HL-60 (cell line): Measurements from ENCODE around the gene RELT.

Source experiments
- DNase-seq, 2 experiments: peaks; one replicate each; pipeline ENCODE4 v3.0.0-alpha.2; 2010 to 2020; ENCODE audit warnings: low read depth in 1 of 2, low spot score in 1 of 2
- H3K27ac ChIP-seq: fragments of 250-450 bp; sonication (Bioruptor Pico); replicated peaks from 2 replicates; pipeline ENCODE4 v1.5.1; 2020; ENCODE audit warnings: mild to moderate bottlenecking, moderate library complexity
- H3K27me3 ChIP-seq: fragments of 250-450 bp; sonication (Bioruptor Pico); 2 replicates; pipeline ENCODE4 v1.5.1; 2021; ENCODE audit warnings: mild to moderate bottlenecking, moderate library complexity; ENCODE audit not compliant: insufficient read depth, poor library complexity, severe bottlenecking
- H3K4me3 ChIP-seq: replicated peaks from 2 replicates; pipeline ENCODE4 v1.5.1; 2011; ENCODE audit warnings: mild to moderate bottlenecking, control low read depth, low read length; ENCODE audit not compliant: insufficient read depth
- GABPA ChIP-seq: IDR thresholded peaks from 2 replicates; pipeline ENCODE4 v1.6.1; 2012; ENCODE audit warnings: low read depth
- POLR2AphosphoS5 ChIP-seq: IDR thresholded peaks from 2 replicates; pipeline ENCODE4 v1.6.1; 2012; ENCODE audit warnings: low read depth
- SPI1 ChIP-seq: IDR thresholded peaks from 2 replicates; pipeline ENCODE4 v1.6.1; 2012; ENCODE audit warnings: low read depth, mild to moderate bottlenecking, borderline replicate concordance
- TF ChIP-seq, protein P1 (sequence below): IDR thresholded peaks from 2 replicates; pipeline ENCODE4 v1.6.1; 2012; ENCODE audit warnings: low read depth; ENCODE audit not compliant: insufficient replicate concordance
- TF ChIP-seq, protein P2 (sequence below): IDR thresholded peaks from one replicate; pipeline ENCODE4 v1.5.1; 2011; ENCODE audit warnings: low read length, control low read depth, inconsistent platforms; ENCODE audit not compliant: insufficient read depth

The RELT gene

DNA sequence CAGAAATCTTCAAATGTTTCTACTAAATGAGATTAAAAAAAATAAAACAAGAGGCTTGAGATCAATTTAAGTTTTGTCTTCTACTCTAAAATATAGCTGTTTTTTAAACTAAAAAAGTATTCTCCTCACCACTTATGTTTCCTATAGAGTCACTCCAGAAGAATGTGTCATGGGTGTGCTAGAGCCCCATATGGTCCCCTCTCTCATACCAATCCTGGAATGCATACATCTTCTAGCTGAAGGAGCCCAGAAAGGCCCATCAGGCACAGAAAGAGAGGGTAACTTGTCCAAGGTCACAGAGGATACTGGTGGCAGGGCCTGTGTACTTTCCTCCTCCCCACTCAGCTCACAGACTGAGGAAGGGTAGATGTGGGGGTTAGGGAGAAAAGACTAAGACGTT, 34.4 kb downstream of the RELT start:
- TF ChIP-seq POLR2AphosphoS5 (no peak), GABPA (no peak), SPI1 (no peak)
- TF ChIP-seq, protein P1, sequence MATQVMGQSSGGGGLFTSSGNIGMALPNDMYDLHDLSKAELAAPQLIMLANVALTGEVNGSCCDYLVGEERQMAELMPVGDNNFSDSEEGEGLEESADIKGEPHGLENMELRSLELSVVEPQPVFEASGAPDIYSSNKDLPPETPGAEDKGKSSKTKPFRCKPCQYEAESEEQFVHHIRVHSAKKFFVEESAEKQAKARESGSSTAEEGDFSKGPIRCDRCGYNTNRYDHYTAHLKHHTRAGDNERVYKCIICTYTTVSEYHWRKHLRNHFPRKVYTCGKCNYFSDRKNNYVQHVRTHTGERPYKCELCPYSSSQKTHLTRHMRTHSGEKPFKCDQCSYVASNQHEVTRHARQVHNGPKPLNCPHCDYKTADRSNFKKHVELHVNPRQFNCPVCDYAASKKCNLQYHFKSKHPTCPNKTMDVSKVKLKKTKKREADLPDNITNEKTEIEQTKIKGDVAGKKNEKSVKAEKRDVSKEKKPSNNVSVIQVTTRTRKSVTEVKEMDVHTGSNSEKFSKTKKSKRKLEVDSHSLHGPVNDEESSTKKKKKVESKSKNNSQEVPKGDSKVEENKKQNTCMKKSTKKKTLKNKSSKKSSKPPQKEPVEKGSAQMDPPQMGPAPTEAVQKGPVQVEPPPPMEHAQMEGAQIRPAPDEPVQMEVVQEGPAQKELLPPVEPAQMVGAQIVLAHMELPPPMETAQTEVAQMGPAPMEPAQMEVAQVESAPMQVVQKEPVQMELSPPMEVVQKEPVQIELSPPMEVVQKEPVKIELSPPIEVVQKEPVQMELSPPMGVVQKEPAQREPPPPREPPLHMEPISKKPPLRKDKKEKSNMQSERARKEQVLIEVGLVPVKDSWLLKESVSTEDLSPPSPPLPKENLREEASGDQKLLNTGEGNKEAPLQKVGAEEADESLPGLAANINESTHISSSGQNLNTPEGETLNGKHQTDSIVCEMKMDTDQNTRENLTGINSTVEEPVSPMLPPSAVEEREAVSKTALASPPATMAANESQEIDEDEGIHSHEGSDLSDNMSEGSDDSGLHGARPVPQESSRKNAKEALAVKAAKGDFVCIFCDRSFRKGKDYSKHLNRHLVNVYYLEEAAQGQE, result no peak
- TF ChIP-seq, protein P2, sequence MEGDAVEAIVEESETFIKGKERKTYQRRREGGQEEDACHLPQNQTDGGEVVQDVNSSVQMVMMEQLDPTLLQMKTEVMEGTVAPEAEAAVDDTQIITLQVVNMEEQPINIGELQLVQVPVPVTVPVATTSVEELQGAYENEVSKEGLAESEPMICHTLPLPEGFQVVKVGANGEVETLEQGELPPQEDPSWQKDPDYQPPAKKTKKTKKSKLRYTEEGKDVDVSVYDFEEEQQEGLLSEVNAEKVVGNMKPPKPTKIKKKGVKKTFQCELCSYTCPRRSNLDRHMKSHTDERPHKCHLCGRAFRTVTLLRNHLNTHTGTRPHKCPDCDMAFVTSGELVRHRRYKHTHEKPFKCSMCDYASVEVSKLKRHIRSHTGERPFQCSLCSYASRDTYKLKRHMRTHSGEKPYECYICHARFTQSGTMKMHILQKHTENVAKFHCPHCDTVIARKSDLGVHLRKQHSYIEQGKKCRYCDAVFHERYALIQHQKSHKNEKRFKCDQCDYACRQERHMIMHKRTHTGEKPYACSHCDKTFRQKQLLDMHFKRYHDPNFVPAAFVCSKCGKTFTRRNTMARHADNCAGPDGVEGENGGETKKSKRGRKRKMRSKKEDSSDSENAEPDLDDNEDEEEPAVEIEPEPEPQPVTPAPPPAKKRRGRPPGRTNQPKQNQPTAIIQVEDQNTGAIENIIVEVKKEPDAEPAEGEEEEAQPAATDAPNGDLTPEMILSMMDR, result no peak
- Histone ChIP-seq H3K27ac (no peak overlapping the region), H3K27me3 (no peaks in the 10 kb centered on the region), H3K4me3 (no peak overlapping the region)
- no peak for DNase-seq

DNA sequence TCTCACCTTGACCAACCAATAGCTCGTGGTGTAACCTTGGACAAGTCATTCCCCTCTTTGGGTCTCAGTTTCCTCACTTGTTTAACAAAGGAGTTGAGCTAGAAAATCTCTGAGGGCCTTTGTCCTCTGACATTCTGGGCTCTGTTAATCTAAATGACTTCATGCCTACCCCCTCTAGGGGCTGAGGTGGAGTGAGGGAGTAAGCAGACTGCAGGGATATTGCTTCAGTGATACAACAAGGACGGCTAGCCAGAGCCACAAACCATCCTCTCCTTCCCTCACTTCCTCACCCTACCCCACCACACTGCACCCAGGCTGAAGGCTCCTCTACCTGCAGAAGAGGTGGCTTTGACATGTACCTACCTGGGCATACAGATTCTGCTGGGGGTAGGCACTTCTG, 34.8 kb downstream of the RELT start:
- TF ChIP-seq, protein P2, result no peak
- TF ChIP-seq SPI1 (no peak), GABPA (no peak), POLR2AphosphoS5 (no peak)
- TF ChIP-seq, protein P1, result no peak
- DNase-seq, result no peak
- no peak overlapping the region for H3K4me3 ChIP-seq
- H3K27me3 ChIP-seq, result no peaks in the 10 kb centered on the region
- H3K27ac ChIP-seq, result no peak overlapping the region

DNA sequence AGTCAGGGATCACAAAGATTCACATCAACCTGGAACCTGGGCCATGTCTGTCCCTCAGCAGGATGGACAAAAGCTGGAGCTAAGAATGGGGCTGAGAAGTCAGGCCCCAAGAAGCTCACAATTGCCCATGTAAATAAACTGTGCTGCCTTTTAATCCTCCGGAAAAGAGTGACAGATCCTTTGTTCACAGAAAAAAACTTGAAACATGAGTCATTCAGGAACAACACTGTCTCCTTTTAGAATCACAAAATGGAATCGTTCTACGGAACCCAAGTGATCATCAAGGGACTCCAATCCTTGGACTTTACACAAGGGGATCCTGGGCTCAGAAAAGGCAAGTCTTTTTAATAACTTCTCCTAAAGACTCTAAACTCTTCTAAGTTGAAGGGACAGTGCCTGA, 36.1 kb downstream of the RELT start:
- no peak overlapping the region for H3K27ac ChIP-seq
- H3K4me3 ChIP-seq, result no peak overlapping the region
- DNase-seq, result no peak
- TF ChIP-seq, protein P1, result no peak
- no peak for TF ChIP-seq SPI1
- TF ChIP-seq, protein P2, result no peak
- TF ChIP-seq POLR2AphosphoS5, result no peak
- TF ChIP-seq GABPA, result no peak
- no peaks in the 10 kb centered on the region for H3K27me3 ChIP-seq
